ENCODE measurements around the gene ZNF621. TPM values are rescaled to one million over a fixed set of nuclear protein-coding genes. Genes with fewer than 3 reads are reported as not detected.
A peak's percentile ranks its signal among the peaks of the same experiment; 100 is the strongest.

Gene ZNF621
- total RNA-seq (10 to 100 TPM; 17.6 to 22.6 TPM), polyA plus RNA-seq (ENCODE audit: insufficient read length in 6 of 6) (10 to 100 TPM; 33.1 to 37.0 (median 35.0) TPM)
- long read RNA-seq, donor 1, full-length matches to known transcripts, result 8 of 8 reads
- long read RNA-seq, donor 1, partial matches to known transcripts, result 0 of 8 reads
- long read RNA-seq, donor 1, other reads (novel, unspliced or antisense), result 0 of 8 reads
- long read RNA-seq, donor 2, full-length matches to known transcripts, result 9 of 26 reads
- long read RNA-seq, donor 2, partial matches to known transcripts, result 17 of 26 reads
- long read RNA-seq, donor 2, other reads (novel, unspliced or antisense), result 0 of 26 reads
- long read RNA-seq, donor 3, full-length matches to known transcripts, result 6 of 6 reads
- long read RNA-seq, donor 3, partial matches to known transcripts, result 0 of 6 reads
- long read RNA-seq, donor 3, other reads (novel, unspliced or antisense), result 0 of 6 reads
- long read RNA-seq, donor 4, result 0 reads
- long read RNA-seq, donor 5, full-length matches to known transcripts, result 5 of 5 reads
- long read RNA-seq, donor 5, partial matches to known transcripts, result 0 of 5 reads
- long read RNA-seq, donor 5, other reads (novel, unspliced or antisense), result 0 of 5 reads
- long read RNA-seq, donor 6, full-length matches to known transcripts, result 3 of 3 reads
- long read RNA-seq, donor 6, partial matches to known transcripts, result 0 of 3 reads
- long read RNA-seq, donor 6, other reads (novel, unspliced or antisense), result 0 of 3 reads
- long read RNA-seq, donor 7, full-length matches to known transcripts, result 2 of 2 reads
- long read RNA-seq, donor 7, partial matches to known transcripts, result 0 of 2 reads
- long read RNA-seq, donor 7, other reads (novel, unspliced or antisense), result 0 of 2 reads
- long read RNA-seq, donor 8, full-length matches to known transcripts, result 4 of 4 reads
- long read RNA-seq, donor 8, partial matches to known transcripts, result 0 of 4 reads
- long read RNA-seq, donor 8, other reads (novel, unspliced or antisense), result 0 of 4 reads
- long read RNA-seq, donor 9, result 0 reads
- long read RNA-seq, donor 10, result 0 reads
- long read RNA-seq, donor 11, full-length matches to known transcripts, result 2 of 14 reads
- long read RNA-seq, donor 11, partial matches to known transcripts, result 12 of 14 reads
- long read RNA-seq, donor 11, other reads (novel, unspliced or antisense), result 0 of 14 reads
- long read RNA-seq, donor 12, full-length matches to known transcripts, result 2 of 2 reads
- long read RNA-seq, donor 12, partial matches to known transcripts, result 0 of 2 reads
- long read RNA-seq, donor 12, other reads (novel, unspliced or antisense), result 0 of 2 reads

DNA sequence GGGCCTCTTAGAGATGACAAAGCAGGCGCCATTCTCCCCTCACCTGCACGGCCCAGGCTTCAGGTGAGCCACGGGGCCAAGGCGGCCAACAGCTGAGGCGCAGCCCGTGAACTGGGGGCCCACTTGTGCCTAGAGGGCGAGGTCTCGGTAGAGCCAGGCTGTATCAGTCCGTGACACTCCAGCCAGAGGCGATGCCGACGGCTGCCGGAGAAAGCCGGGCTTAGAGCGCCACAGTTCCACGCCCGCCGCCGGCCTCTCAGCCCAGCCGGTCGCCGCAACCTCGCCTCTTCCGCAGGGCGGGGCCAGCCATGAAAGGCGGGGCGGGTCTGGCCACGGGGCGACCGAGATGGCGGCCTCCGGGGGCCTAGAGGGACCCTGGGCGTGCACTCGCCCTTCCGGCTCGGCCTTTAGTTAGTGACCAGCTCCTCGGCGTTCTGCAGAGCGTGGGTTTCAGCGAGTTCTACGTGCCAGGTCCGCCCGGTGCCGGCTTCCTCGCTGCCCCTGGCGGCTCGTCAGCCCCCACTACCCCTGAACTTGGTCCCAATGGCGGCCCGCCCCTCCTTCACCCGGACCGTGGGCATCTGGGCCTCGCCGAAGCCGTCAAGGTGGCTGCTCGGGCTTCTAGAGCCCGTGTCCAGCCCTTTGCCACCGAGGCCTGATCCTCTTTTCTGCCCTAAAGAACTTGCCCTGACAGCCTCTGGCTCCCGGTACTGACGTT lies at the start of gene ZNF621:
Gene ZNF621 (plus strand): TSS at position 393 of the 718 bp plus-strand sequence. CDS start 881 bp downstream, outside the sequence.
- TF ChIP-seq, protein P1, sequence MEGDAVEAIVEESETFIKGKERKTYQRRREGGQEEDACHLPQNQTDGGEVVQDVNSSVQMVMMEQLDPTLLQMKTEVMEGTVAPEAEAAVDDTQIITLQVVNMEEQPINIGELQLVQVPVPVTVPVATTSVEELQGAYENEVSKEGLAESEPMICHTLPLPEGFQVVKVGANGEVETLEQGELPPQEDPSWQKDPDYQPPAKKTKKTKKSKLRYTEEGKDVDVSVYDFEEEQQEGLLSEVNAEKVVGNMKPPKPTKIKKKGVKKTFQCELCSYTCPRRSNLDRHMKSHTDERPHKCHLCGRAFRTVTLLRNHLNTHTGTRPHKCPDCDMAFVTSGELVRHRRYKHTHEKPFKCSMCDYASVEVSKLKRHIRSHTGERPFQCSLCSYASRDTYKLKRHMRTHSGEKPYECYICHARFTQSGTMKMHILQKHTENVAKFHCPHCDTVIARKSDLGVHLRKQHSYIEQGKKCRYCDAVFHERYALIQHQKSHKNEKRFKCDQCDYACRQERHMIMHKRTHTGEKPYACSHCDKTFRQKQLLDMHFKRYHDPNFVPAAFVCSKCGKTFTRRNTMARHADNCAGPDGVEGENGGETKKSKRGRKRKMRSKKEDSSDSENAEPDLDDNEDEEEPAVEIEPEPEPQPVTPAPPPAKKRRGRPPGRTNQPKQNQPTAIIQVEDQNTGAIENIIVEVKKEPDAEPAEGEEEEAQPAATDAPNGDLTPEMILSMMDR (IDR thresholded peaks at IDR 0.05), result no peak
- intact Hi-C loops (cut with DNase I), result no loop called here

DNA sequence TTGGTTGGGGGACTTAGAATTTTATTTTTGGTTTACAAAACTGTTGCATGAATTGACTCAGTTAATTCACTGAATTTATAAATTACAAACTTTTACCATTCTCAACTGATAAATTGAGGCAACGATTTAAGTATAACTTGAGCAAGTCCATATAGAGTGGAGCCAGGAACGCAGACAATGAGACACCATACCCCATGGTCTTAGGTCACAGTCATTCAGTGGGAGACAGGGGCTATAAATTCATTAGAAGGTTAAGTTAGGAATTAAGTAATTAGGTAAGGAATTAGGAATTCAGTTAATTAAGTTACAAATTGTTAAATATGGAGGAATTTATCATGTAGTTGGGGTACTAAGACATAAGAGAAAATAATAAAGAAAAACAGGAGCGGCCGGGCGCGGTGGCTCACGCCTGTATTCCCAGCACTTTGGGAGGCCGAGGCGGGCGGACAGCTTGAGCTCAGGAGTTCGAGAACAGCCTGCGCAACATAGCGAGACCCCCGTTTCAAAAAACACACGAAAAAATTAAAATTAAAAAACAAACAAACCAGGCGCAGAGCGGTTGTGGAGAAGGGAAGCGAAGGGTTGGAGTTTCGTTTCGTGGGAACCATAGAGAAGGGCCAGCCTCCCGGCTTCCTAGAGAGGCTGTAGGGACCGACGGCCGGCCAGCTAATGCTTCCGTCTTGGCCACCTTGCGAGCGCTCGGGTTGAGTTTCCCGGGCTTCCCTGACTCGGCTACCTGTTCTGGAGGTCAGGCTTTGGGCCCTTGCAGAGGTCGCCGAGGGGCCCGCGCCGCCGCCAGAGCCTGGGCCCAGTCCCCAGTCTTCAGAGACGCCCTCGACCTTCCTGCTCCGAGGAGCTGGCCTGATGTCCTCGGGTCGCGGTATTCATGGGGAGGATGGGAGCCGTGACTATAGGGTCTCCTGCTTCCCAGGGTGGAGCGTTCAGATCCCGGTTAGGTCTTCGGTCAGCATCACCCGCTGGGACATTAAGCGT lies 48.0 kb upstream of the ZNF621 start, which contains the start of gene ZNF619:
Gene ZNF619 (plus strand): TSS at position 645 of the 993 bp plus-strand sequence. CDS start 858 bp downstream, outside the sequence.
- ATAC-seq (peak; percentile 99), DNase-seq (peak; percentile 63 to 91 (median 80))
- TF ChIP-seq, protein P1 (IDR thresholded peaks at IDR 0.05), result no peak
- H3K4me1 ChIP-seq, result peaks cover 0 to 10% of the 10 kb centered on the region in 2 donors
- H3K27ac ChIP-seq, result peak within 1 kb of the TSS; percentile 43 to 78
- no peaks in the 10 kb centered on the region for H3K9me3 ChIP-seq
- intact Hi-C loops (cut with DNase I), result no loop called here
- peak within 1 kb of the TSS; percentile 57 to 78 for H3K4me3 ChIP-seq
- H3K27me3 ChIP-seq, result no peaks in the 10 kb centered on the region
- peaks cover 0 to 9% of the 10 kb centered on the region in 2 donors for H3K36me3 ChIP-seq

More for the DNA sequence above, at the start of gene ZNF621:
- Histone ChIP-seq H3K9me3 (no peaks in the 10 kb centered on the region), H3K4me3 (peak within 1 kb of the TSS; percentile 71 to 74), H3K27ac (peak within 1 kb of the TSS; percentile 82 to 88), H3K36me3 (peaks cover 0 to 23% of the 10 kb centered on the region in 2 donors), H3K27me3 (no peaks in the 10 kb centered on the region), H3K4me1 (peaks cover 7 to 33% of the 10 kb centered on the region in 2 donors)
- ATAC-seq (peak; percentile 100), DNase-seq (peak; percentile 83 to 99 (median 90))

DNA sequence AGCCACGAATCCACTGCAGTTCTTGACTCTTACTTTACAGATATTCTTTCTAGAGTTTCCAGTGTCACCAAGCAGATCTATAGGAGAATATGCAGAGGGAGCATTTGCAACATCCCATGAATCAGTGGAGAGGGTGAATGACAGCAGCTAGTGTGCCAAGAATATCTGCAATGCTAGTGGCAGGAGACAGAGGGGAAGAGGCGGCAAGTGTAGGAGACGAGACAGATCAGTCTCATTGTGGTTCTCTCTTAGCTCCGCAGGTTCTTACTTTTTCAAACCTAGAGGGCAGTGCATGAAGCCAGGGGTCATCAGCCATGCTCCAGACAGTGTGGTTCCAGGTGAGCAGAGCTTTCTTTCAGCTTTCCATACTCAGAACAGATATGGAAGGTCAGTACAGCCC lies 47.1 kb upstream of the ZNF621 start:
- peaks cover 0 to 10% of the 10 kb centered on the region in 2 donors for H3K4me1 ChIP-seq
- H3K9me3 ChIP-seq, result no peaks in the 10 kb centered on the region
- DNase-seq (peak in 1 of 4 donors; percentile 1), ATAC-seq (no peak)
- peak overlapping the region; percentile 57 to 78 for H3K4me3 ChIP-seq
- H3K27me3 ChIP-seq, result no peaks in the 10 kb centered on the region
- intact Hi-C loops (cut with DNase I), result no loop called here
- peaks cover 0 to 18% of the 10 kb centered on the region in 2 donors for H3K36me3 ChIP-seq
- H3K27ac ChIP-seq, result peak overlapping the region in 1 of 2 donors; percentile 78
- TF ChIP-seq, protein P1 (IDR thresholded peaks at IDR 0.05), result no peak
